ENCODE measurements around the gene ARHGEF39. TPM values are rescaled to one million over a fixed set of nuclear protein-coding genes. Genes with fewer than 3 reads are reported as not detected.

ARHGEF39 gene
- total RNA-seq, 4 donors from 2014 or later: 1.3 to 17.5 (median 5.1) TPM

- 84 to 89% methylated on average over 6 to 9 of the region's 13 CpGs for WGBS, 2 donors
- H3K4me1 ChIP-seq: peaks cover 5 to 22% (median 12%) of the 10 kb centered on the region in 3 donors
- no peak overlapping the region for H3K27ac ChIP-seq
- no peak overlapping the region for H3K4me3 ChIP-seq
- no peaks in the 10 kb centered on the region for H3K27me3 ChIP-seq
- no peaks in the 10 kb centered on the region for H3K9me3 ChIP-seq
- H3K36me3 ChIP-seq: peaks cover 14 to 40% (median 17%) of the 10 kb centered on the region in 3 donors
- TF ChIP-seq, protein P1, sequence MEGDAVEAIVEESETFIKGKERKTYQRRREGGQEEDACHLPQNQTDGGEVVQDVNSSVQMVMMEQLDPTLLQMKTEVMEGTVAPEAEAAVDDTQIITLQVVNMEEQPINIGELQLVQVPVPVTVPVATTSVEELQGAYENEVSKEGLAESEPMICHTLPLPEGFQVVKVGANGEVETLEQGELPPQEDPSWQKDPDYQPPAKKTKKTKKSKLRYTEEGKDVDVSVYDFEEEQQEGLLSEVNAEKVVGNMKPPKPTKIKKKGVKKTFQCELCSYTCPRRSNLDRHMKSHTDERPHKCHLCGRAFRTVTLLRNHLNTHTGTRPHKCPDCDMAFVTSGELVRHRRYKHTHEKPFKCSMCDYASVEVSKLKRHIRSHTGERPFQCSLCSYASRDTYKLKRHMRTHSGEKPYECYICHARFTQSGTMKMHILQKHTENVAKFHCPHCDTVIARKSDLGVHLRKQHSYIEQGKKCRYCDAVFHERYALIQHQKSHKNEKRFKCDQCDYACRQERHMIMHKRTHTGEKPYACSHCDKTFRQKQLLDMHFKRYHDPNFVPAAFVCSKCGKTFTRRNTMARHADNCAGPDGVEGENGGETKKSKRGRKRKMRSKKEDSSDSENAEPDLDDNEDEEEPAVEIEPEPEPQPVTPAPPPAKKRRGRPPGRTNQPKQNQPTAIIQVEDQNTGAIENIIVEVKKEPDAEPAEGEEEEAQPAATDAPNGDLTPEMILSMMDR (IDR thresholded peaks at IDR 0.05): no peak
- TF ChIP-seq POLR2A (IDR thresholded peaks at IDR 0.05): no peak
- intact Hi-C loops (cut with DNase I): loop anchor here (10.0 kb wide), 2 partner anchors 75 to 125 kb away; partner anchors contain the start of genes CREB3, TLN1 and TPM2
- DNase-seq: no peak
Observed at GRCh38 chr9:35609820-35610163, 55.2 kb downstream of the ARHGEF39 start.

Small RNAs within 50 kb of the gene (small RNA-seq; reads per million reads assigned to genes)
- gene RMRP (0 reads per million in 4 donors), gene RN7SL22P (0 reads per million in 4 donors)

Other genes starting within 250 kb of the ARHGEF39 start
- 10 to 100 TPM in 1 of 4 donors, 1 to 10 TPM in 3; 5.1 to 16.0 (median 8.6) TPM for gene RUSC2, start 175.1 kb downstream of the ARHGEF39 start, total RNA-seq
- 10 to 100 TPM; 10.1 to 22.1 (median 14.4) TPM for gene TESK1, start 59.9 kb downstream of the ARHGEF39 start, total RNA-seq
- gene CD72, start 46.8 kb downstream of the ARHGEF39 start, total RNA-seq: 1 to 10 TPM in 1 of 4 donors, under 1 TPM in 1, not detected in 2; 0.27 to 1.9 TPM
- gene SIT1, start 14.3 kb downstream of the ARHGEF39 start, total RNA-seq: 1 to 10 TPM in 3 of 4 donors, under 1 TPM in 1; 0.42 to 4.2 (median 1.5) TPM
- 1,000 to 10,000 TPM in 3 of 4 donors, 100 to 1,000 TPM in 1; 759 to 4,621 (median 3,503) TPM for gene RMRP, start 7.2 kb downstream of the ARHGEF39 start, total RNA-seq
- 10 to 100 TPM in 3 of 4 donors, 1 to 10 TPM in 1; 6.6 to 19.6 (median 14.2) TPM for gene CCDC107, start 6.9 kb downstream of the ARHGEF39 start, total RNA-seq
- gene CA9, start 8.7 kb upstream of the ARHGEF39 start, total RNA-seq: 1 to 10 TPM in 1 of 4 donors, not detected in 3; 2.2 TPM
- 1,000 to 10,000 TPM in 1 of 4 donors, 100 to 1,000 TPM in 2, 10 to 100 TPM in 1; 80.8 to 1,148 (median 217) TPM for gene TPM2, start 24.7 kb upstream of the ARHGEF39 start, total RNA-seq
- gene TLN1, start 67.0 kb upstream of the ARHGEF39 start, total RNA-seq: 100 to 1,000 TPM in 2 of 4 donors, 10 to 100 TPM in 2; 94.7 to 233 (median 112) TPM
- 10 to 100 TPM; 10.5 to 24.2 (median 19.2) TPM for gene CREB3, start 67.5 kb upstream of the ARHGEF39 start, total RNA-seq
- gene GBA2, start 84.0 kb upstream of the ARHGEF39 start, total RNA-seq: 10 to 100 TPM; 14.1 to 61.8 (median 42.0) TPM
- 10 to 100 TPM in 3 of 4 donors, 1 to 10 TPM in 1; 8.0 to 17.5 (median 11.6) TPM for gene RGP1, start 84.1 kb upstream of the ARHGEF39 start, total RNA-seq
- gene MSMP, start 89.1 kb upstream of the ARHGEF39 start, total RNA-seq: not detected
- gene NPR2, start 126.4 kb upstream of the ARHGEF39 start, total RNA-seq: 10 to 100 TPM in 1 of 4 donors, 1 to 10 TPM in 1, under 1 TPM in 2; 0.08 to 12.2 (median 1.8) TPM
- not detected for gene SPAG8, start 147.1 kb upstream of the ARHGEF39 start, total RNA-seq
- 10 to 100 TPM; 13.2 to 34.9 (median 19.5) TPM for gene HINT2, start 149.8 kb upstream of the ARHGEF39 start, total RNA-seq
- gene FAM221B, start 163.5 kb upstream of the ARHGEF39 start, total RNA-seq: not detected
- gene TMEM8B, start 164.0 kb upstream of the ARHGEF39 start, total RNA-seq: 1 to 10 TPM in 2 of 4 donors, under 1 TPM in 2; 0.35 to 4.8 (median 1.4) TPM
- not detected for gene OR13J1, start 205.2 kb upstream of the ARHGEF39 start, total RNA-seq
- 1 to 10 TPM in 1 of 4 donors, under 1 TPM in 1, not detected in 2; 0.70 to 4.6 TPM for gene HRCT1, start 241.0 kb upstream of the ARHGEF39 start, total RNA-seq
- 1 to 10 TPM in 1 of 4 donors, under 1 TPM in 1, not detected in 2; 0.22 to 1.1 TPM for gene SPAAR, start 244.3 kb upstream of the ARHGEF39 start, total RNA-seq

Measured in esophagus squamous epithelium (tissue), 5 donors.